Nephron (organoid): ENCODE results near the gene ASPDH.
A peak's percentile ranks its signal among the peaks of the same experiment; 100 is the strongest.

ENCODE experiments used
- H3K27ac Mint-ChIP-seq, 3 experiments: 2 replicates each; pipeline ENCODE4 v1.8.0; 2020; ENCODE audit warnings: mixed read lengths in 3 of 3, mild to moderate bottlenecking in 2 of 3, moderate library complexity in 1 of 3
- H3K27me3 Mint-ChIP-seq: 2 replicates; pipeline ENCODE4 v1.8.0; 2021; ENCODE audit warnings: low read depth, mild to moderate bottlenecking, moderate library complexity, mixed read lengths
- H3K36me3 Mint-ChIP-seq: 2 replicates; pipeline ENCODE4 v1.8.0; 2020; ENCODE audit warnings: low read depth, mixed read lengths
- H3K4me1 Mint-ChIP-seq: 2 replicates; pipeline ENCODE4 v1.8.0; 2020; ENCODE audit warnings: mixed read lengths
- H3K4me3 Mint-ChIP-seq, 3 experiments: 2 replicates each; pipeline ENCODE4 v1.8.0; 2020; ENCODE audit warnings: mild to moderate bottlenecking in 3 of 3, mixed read lengths in 3 of 3, moderate library complexity in 2 of 3
- H3K9me3 Mint-ChIP-seq: 2 replicates; pipeline ENCODE4 v1.8.0; 2020; ENCODE audit warnings: mixed read lengths
- CTCF ChIP-seq, 3 experiments: fragments of 200-600 bp; sonication (generic); IDR thresholded peaks; one replicate each; pipeline ENCODE4 v1.5.0; 2021; ENCODE audit warnings: antibody characterized with exemption in 3 of 3; ENCODE audit not compliant: unreplicated experiment in 3 of 3

Gene ASPDH

GRCh38 chr19:50466706-50467039 is 47.0 kb downstream of the ASPDH start:
- Mint-ChIP-seq H3K9me3 (no peaks in the 10 kb centered on the region), H3K4me1 (peaks cover 3% of the 10 kb centered on the region), H3K27me3 (peaks cover 3% of the 10 kb centered on the region), H3K36me3 (no peaks in the 10 kb centered on the region), H3K4me3 (no peak overlapping the region), H3K27ac (no peak overlapping the region)
- no peak for TF ChIP-seq CTCF (IDR thresholded peaks at IDR 0.05; ENCODE audit: unreplicated experiment in 3 of 3)

- TF ChIP-seq CTCF (IDR thresholded peaks at IDR 0.05; ENCODE audit: unreplicated experiment in 3 of 3): peak; percentile 25 to 48 (median 37)
- H3K9me3 Mint-ChIP-seq: no peaks in the 10 kb centered on the region
- H3K4me1 Mint-ChIP-seq: peaks cover 6% of the 10 kb centered on the region
- H3K4me3 Mint-ChIP-seq: no peak overlapping the region
- H3K36me3 Mint-ChIP-seq: no peaks in the 10 kb centered on the region
- H3K27me3 Mint-ChIP-seq: peaks cover 3% of the 10 kb centered on the region
- no peak overlapping the region for H3K27ac Mint-ChIP-seq
Measured at GRCh38 chr19:50465986-50466705, 47.6 kb downstream of the ASPDH start.

- peaks cover 8% of the 10 kb centered on the region for H3K27me3 Mint-ChIP-seq
- H3K9me3 Mint-ChIP-seq: no peaks in the 10 kb centered on the region
- no peak for TF ChIP-seq CTCF (IDR thresholded peaks at IDR 0.05; ENCODE audit: unreplicated experiment in 3 of 3)
- H3K27ac Mint-ChIP-seq: no peak overlapping the region
- peaks cover 13% of the 10 kb centered on the region for H3K4me1 Mint-ChIP-seq
- H3K4me3 Mint-ChIP-seq: no peak overlapping the region
- H3K36me3 Mint-ChIP-seq: no peaks in the 10 kb centered on the region
Measured at GRCh38 chr19:50465000-50465399, 48.7 kb downstream of the ASPDH start.

- H3K36me3 Mint-ChIP-seq: no peaks in the 10 kb centered on the region
- H3K27ac Mint-ChIP-seq: no peak overlapping the region
- peaks cover 13% of the 10 kb centered on the region for H3K4me1 Mint-ChIP-seq
- no peaks in the 10 kb centered on the region for H3K9me3 Mint-ChIP-seq
- peaks cover 9% of the 10 kb centered on the region for H3K27me3 Mint-ChIP-seq
- no peak overlapping the region for H3K4me3 Mint-ChIP-seq
- TF ChIP-seq CTCF (IDR thresholded peaks at IDR 0.05; ENCODE audit: unreplicated experiment in 3 of 3): no peak
Measured at GRCh38 chr19:50464348-50464747, 49.4 kb downstream of the ASPDH start.

GRCh38 chr19:50462970-50463369 is 50.7 kb downstream of the ASPDH start:
- H3K27ac Mint-ChIP-seq: no peak overlapping the region
- H3K9me3 Mint-ChIP-seq: no peaks in the 10 kb centered on the region
- H3K27me3 Mint-ChIP-seq: peaks cover 9% of the 10 kb centered on the region
- H3K4me3 Mint-ChIP-seq: no peak overlapping the region
- no peak for TF ChIP-seq CTCF (IDR thresholded peaks at IDR 0.05; ENCODE audit: unreplicated experiment in 3 of 3)
- H3K4me1 Mint-ChIP-seq: peaks cover 13% of the 10 kb centered on the region
- no peaks in the 10 kb centered on the region for H3K36me3 Mint-ChIP-seq
